Astrocyte of the spinal cord (primary cell): ENCODE results near the gene DNAH1.

Source experiments
- DNase-seq: peaks from one replicate; pipeline ENCODE4 v3.0.0; 2011; ENCODE audit warnings: low read depth, low spot score
- H3K4me3 ChIP-seq: 2 replicates; pipeline ENCODE4 v1.5.1; 2011; ENCODE audit warnings: low read depth, mild to moderate bottlenecking, low read length, moderate library complexity
- in situ Hi-C: cut with HindIII; loops from 2 replicates; pipeline ENCODE4 v1.10.0; 2017; ENCODE audit warnings: low sequenced_read_pairs
- TF ChIP-seq, protein P1 (sequence below): IDR thresholded peaks from 2 replicates; pipeline ENCODE4 v1.5.1; 2012; ENCODE audit warnings: low read depth, mild to moderate bottlenecking, low read length, inconsistent platforms

The DNAH1 gene

GRCh38 chr3:52441091-52441771 lies 125.1 kb downstream of the DNAH1 start:
- in situ Hi-C loops: no loop called here
- TF ChIP-seq, protein P1, sequence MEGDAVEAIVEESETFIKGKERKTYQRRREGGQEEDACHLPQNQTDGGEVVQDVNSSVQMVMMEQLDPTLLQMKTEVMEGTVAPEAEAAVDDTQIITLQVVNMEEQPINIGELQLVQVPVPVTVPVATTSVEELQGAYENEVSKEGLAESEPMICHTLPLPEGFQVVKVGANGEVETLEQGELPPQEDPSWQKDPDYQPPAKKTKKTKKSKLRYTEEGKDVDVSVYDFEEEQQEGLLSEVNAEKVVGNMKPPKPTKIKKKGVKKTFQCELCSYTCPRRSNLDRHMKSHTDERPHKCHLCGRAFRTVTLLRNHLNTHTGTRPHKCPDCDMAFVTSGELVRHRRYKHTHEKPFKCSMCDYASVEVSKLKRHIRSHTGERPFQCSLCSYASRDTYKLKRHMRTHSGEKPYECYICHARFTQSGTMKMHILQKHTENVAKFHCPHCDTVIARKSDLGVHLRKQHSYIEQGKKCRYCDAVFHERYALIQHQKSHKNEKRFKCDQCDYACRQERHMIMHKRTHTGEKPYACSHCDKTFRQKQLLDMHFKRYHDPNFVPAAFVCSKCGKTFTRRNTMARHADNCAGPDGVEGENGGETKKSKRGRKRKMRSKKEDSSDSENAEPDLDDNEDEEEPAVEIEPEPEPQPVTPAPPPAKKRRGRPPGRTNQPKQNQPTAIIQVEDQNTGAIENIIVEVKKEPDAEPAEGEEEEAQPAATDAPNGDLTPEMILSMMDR: no peak
- H3K4me3 ChIP-seq: no peak overlapping the region
- no peak for DNase-seq

DNA sequence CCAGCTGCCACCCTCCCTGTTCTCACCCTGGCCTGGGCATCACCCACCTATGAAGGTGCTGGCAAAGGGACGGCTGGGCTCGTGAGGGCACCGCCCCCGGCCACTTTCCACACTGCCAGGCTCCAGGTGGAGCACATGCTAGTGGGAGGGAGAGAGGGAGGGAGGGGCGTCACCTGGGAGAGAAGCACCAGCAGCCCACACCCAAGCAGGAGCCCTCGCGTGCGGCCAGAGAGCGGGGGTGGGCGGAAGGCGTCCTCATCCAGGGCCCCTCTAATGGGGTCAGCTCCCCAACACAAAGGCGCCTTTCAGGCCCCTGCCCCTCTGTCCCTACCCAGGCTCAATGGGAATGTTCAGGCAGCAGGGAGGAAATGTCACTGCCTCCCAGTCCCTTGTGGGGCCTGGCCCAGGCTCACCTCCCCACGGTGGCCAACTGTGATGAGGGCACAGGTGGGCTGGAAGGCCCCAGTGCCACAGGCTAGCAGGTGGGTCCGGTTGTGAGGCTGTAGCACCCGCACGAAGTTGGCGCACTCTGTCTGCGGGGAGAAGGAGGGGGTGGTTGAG lies 125.7 kb downstream of the DNAH1 start:
- no peak for DNase-seq
- in situ Hi-C loops: no loop called here
- H3K4me3 ChIP-seq: no peak overlapping the region
- TF ChIP-seq, protein P1: no peak

DNA sequence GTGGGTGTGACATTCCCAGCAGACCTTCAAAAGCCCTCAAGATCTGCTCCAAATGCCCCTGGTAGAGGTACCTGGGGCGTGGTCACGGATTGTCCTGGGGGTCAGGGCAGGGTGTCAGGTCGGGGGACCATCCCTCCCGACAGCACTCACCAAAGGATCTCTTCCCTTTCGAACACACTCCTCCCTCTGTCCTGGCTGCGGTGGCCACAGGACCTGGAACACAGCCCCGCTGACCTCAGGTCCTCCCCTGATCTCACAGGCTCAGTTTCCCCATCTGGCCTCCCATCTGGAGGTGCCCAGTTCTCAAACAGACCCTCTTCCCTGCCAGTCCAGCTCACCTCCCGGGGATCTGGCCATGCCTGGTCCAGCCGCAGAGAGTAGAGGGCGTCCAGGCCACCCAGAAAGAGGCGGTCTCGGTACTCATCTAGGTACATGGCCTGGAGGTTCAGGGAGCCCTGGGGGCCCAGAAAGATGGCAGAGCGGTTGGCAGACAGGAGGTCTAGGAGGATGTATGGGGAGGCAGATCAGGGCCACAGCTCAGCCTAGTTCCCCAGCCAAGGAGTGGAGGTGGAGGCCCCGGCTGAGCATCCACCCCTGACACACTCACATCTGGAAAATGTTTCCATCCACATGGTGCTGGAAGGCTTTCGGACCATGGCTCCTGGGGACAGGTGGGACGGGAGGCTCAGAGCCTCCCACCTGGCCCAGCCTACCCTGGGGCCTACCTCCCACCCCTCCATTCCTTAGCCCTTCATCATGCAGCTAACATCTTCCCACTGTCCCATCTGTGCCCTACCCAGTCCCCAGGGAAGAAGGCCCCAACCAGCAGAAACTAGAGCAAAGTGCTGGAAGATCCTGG lies 126.5 kb downstream of the DNAH1 start:
- no peak for DNase-seq
- in situ Hi-C loops: no loop called here
- no peak overlapping the region for H3K4me3 ChIP-seq
- TF ChIP-seq, protein P1: no peak

DNA sequence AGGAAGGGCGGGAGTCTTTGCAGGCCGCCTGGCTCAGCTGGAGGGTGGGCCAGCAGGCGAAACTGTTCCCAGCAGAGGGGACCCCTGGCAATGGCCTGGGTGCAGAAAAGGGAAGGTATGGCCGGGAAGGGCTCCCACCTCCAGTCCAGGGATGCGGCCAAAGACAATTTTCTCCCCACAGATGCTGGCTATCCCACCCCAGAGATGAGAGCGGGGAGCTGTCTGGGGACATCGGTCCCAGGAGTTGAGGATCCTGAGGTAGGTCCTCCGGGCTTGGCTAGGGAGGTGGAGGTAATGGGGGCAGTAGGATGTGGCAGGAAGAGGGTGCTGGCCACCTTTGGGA lies 127.1 kb downstream of the DNAH1 start:
- no peak overlapping the region for H3K4me3 ChIP-seq
- DNase-seq: no peak
- TF ChIP-seq, protein P1: no peak
- in situ Hi-C loops: no loop called here

GRCh38 chr3:52443791-52444687 lies 127.9 kb downstream of the DNAH1 start:
- in situ Hi-C loops: no loop called here
- DNase-seq: no peak
- no peak overlapping the region for H3K4me3 ChIP-seq
- TF ChIP-seq, protein P1: no peak
